Measurements from ENCODE around the gene SIRT6.
A peak's percentile ranks its signal among the peaks of the same experiment; 100 is the strongest.
"Not testable (repeated sequence)": the region's sequence is repeated elsewhere in the genome, so short reads cannot be mapped to it uniquely, and the experiment has no call there.

Gene SIRT6

GRCh38 chr19:4173479-4174212 lies 8.7 kb downstream of the SIRT6 start:
- DNase-seq, result no peak

- DNase-seq, result peak; percentile 66
Observed at GRCh38 chr19:4172861-4173473, 9.4 kb downstream of the SIRT6 start.

GRCh38 chr19:4171676-4172075 lies 10.7 kb downstream of the SIRT6 start:
- DNase-seq, result no peak

- no peak for DNase-seq
Observed at GRCh38 chr19:4164262-4164661, 18.1 kb downstream of the SIRT6 start.

- DNase-seq, result no peak
Observed at GRCh38 chr19:4161415-4162077, 20.8 kb downstream of the SIRT6 start.

- not testable (repeated sequence) for DNase-seq
Observed at GRCh38 chr19:4157971-4158370, 24.4 kb downstream of the SIRT6 start.

- no peak for DNase-seq
Observed at GRCh38 chr19:4157164-4157563, 25.2 kb downstream of the SIRT6 start.

GRCh38 chr19:4154571-4155312 lies 27.6 kb downstream of the SIRT6 start:
- no peak for DNase-seq

GRCh38 chr19:4152241-4152998 lies 29.9 kb downstream of the SIRT6 start:
- no peak for DNase-seq

GRCh38 chr19:4151623-4152022 lies 30.7 kb downstream of the SIRT6 start:
- no peak for DNase-seq

GRCh38 chr19:4149518-4150288 lies 32.7 kb downstream of the SIRT6 start:
- DNase-seq, result no peak

- DNase-seq, result no peak
Observed at GRCh38 chr19:4144666-4145249, 37.6 kb downstream of the SIRT6 start.

GRCh38 chr19:4142916-4143315 lies 39.4 kb downstream of the SIRT6 start:
- DNase-seq, result not testable (repeated sequence)

GRCh38 chr19:4140237-4140711 lies 42.1 kb downstream of the SIRT6 start:
- DNase-seq, result no peak

GRCh38 chr19:4139614-4140236 lies 42.6 kb downstream of the SIRT6 start:
- peak; percentile 75 for DNase-seq

- no peak for DNase-seq
Observed at GRCh38 chr19:4138445-4138844, 43.9 kb downstream of the SIRT6 start.

GRCh38 chr19:4136680-4137088 lies 45.7 kb downstream of the SIRT6 start:
- no peak for DNase-seq

- not testable (repeated sequence) for DNase-seq
Observed at GRCh38 chr19:4135386-4135785, 47.0 kb downstream of the SIRT6 start.

- DNase-seq, result no peak
Observed at GRCh38 chr19:4134351-4134750, 48.0 kb downstream of the SIRT6 start.

GRCh38 chr19:4130744-4131438 lies 51.5 kb downstream of the SIRT6 start:
- DNase-seq, result no peak
